ENCODE results near the gene SYT2.
"Not testable (repeated sequence)": the region's sequence is repeated elsewhere in the genome, so short reads cannot be mapped to it uniquely, and the experiment has no call there.

SYT2 gene

DNA sequence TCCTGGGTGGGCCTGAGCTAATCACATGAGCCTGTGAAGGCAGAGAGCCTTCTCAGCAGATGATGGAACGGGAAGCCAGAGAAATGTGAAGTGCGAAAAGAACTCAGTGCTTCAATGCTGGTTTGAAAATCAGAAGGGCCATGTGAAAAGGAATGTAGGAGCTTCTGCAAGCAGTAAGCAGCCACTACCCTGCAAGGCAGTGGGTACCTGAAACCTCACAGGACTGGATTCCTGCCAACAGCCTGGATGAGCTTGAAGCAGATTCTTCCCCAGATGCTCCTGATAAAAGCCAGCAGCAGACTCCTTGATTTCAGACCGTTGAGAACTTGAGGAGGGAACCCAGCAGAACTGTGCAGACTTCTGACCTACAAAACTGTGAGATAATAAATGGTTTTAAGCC lies 158.6 kb downstream of the SYT2 start:
- H3K27ac ChIP-seq = no peak overlapping the region
- TF ChIP-seq, protein P1, sequence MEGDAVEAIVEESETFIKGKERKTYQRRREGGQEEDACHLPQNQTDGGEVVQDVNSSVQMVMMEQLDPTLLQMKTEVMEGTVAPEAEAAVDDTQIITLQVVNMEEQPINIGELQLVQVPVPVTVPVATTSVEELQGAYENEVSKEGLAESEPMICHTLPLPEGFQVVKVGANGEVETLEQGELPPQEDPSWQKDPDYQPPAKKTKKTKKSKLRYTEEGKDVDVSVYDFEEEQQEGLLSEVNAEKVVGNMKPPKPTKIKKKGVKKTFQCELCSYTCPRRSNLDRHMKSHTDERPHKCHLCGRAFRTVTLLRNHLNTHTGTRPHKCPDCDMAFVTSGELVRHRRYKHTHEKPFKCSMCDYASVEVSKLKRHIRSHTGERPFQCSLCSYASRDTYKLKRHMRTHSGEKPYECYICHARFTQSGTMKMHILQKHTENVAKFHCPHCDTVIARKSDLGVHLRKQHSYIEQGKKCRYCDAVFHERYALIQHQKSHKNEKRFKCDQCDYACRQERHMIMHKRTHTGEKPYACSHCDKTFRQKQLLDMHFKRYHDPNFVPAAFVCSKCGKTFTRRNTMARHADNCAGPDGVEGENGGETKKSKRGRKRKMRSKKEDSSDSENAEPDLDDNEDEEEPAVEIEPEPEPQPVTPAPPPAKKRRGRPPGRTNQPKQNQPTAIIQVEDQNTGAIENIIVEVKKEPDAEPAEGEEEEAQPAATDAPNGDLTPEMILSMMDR (IDR thresholded peaks at IDR 0.05) = no peak
- no peak for TF ChIP-seq ZFX (IDR thresholded peaks at IDR 0.05; ENCODE audit: borderline replicate concordance)

DNA sequence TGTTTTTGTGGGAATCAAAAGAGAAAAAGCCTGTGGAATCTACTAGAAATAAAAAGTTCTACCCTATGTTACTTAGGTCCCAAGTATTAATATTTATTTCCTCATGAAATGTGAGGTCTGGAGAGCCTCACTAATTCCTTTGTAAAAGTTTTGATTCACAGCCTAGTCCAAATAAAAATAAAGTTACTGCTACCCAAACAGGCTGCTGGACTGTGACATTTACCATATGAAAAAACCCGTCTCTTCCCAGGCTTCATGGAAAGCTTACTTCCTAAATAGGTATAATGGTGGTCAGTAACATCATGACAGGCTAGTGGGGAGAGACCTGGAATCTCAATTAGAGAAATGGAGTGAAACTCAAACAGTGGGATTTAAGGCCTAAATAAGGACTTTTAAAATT lies 160.2 kb downstream of the SYT2 start:
- not testable (repeated sequence) for H3K27ac ChIP-seq

DNA sequence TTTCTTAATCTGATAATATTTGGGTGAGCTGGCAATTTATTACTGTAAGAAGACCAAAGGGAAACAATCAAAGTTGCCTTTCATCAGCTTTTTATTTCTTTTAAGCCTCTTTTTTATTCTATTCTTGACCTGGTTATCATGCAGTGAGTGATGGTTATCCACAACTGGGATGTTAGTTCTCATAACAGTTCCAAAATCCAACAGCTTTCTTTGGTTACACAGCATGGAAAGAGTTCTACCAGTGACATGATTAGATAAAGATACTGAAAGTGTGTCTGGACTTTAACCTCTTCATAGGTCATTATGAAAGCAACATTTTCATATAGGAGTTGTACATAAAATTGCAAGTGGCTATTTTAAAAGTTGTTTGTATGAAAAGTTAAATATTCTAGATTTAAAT lies 163.0 kb downstream of the SYT2 start:
- no peak overlapping the region for H3K27ac ChIP-seq

DNA sequence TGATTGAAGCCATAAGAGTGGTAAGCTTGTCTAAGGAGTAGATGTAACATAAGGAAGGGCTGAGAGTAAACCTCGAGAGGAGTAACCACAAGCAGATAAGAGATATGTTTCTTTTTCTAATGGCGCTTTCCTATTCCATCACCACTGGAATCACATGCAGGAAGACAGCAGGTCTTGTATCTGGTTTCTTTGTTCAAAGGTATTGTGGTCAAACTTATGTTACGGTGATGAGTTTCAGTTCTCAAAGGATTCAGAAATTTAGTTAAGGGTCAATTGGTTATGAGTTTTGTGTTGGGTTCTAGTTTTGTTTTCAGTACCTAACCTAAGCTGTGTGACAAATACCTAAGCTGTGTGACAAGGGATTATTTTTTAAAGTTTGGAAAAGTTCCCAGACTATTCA lies 163.5 kb downstream of the SYT2 start:
- H3K27ac ChIP-seq = not testable (repeated sequence)

More for the DNA sequence above, 163.0 kb downstream of the SYT2 start:
- TF ChIP-seq ZFX (IDR thresholded peaks at IDR 0.05; ENCODE audit: borderline replicate concordance) = no peak
- TF ChIP-seq, protein P1 (IDR thresholded peaks at IDR 0.05) = no peak

DNA sequence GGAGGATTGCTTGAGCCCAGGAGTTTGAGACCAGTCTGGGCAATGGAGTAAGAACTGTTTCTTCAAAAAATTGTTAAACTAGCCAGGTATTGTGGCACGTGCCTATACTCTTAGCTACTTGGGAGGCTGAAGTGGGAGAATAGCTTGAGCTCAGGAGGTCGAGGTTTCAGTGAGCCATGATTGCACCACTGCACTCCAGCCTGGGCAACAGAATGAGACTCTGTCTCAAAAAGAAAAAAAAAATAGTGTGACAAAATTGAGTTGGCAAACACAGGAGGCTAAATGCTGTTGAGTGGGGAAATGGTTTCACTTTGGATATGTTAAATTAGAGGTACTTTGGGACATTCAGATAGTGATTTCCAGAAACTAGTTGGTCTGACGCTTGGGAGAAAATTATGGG lies 163.9 kb downstream of the SYT2 start:
- not testable (repeated sequence) for H3K27ac ChIP-seq

DNA sequence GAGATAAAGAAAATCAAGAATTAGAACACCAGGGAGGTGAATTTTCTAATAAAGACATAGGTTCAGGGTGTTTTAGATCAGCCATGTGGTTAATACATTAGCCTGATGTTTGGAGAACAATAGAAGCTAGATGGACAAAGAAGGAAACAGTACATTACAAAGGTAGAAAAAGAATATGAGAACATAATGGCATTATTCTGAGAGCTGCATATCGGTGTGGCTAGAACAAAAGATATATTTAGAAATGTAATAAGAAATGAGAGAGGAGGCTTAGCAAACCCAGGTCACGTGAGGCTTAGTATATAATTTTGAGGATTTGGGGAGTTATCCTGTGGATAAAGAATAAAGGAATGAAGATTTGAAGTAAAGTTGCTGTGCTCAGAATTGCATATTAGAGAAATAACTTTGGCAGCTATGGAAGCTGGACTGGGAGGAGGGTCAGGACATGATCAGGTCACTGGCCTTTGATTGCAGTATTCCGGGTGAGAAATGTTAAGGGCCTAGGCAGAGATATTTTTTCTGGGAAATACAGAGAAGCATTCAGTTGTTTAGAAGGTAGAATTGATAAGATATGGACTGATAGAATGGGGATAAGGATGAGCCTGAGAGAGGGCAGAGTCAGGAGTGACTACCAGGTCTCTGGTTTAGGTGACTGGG lies 164.5 kb downstream of the SYT2 start:
- H3K27ac ChIP-seq = not testable (repeated sequence)

DNA sequence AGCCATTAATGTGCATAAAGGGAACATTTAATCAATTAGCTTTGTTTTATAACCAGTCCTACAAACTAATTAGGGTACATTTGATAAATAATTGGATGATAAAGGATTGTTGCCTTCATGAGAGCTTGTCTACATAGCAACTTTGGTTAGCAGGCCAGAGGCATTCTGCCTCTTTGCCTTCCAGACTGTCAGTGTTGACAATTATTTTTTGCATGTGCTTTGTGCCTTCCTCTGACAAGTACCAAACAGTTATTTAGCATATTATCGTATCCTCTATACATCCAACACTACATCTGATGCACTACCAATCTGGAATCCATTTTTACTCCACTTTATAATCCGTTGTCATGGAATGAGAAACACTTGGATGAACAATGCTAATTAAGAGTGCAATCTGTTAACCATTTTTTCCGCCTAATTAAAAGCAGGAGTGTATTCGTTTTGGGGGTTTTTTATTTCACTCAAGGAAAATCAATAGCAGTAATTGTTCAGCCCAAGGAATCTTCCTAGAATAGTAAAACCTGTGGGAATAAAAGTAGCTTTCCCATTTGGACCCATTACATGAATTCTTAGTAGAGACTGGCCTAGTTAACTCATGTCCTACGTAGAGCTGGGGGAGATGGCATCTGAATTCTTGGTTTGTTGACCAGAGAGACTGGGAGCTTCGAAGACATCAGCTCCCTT lies 165.3 kb downstream of the SYT2 start:
- H3K27ac ChIP-seq = not testable (repeated sequence)

DNA sequence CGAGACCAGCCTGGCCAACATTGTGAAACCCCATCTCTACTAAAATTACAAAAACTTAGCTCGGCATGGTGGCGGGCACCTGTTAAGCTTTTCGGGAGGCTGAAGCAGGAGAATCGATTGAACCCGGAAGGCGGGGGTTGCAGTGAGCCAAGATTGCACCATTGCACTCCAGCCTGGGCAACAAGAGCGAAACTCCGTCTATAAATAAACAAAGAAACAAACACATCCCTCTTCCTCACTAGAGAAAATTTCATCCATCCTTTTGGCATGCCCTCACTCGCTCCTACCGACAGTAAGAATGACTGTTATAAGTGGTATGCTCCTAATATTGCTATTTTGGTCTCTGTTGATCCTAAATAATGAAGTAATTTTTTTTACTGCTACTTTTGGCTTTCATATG lies 166.7 kb downstream of the SYT2 start:
- not testable (repeated sequence) for H3K27ac ChIP-seq

DNA sequence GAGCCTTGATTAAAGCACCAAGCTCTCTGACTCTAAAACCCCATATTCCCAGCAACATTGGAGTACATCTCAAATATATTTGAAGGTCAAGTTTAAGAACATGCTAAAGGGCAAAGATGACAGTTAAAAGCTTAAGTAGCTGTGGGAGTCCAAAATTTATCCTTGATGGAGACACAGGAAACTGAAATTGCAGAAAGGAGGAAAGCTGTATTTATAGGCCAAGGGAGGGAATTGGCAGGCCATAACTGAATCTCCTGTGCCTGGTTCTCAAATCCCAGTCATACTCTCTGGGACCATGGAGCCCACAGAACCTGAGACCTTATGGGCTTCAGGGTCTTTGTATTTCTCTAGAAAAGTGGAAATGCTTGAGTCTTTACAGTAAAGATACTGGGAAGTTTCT lies 167.8 kb downstream of the SYT2 start:
- not testable (repeated sequence) for H3K27ac ChIP-seq

DNA sequence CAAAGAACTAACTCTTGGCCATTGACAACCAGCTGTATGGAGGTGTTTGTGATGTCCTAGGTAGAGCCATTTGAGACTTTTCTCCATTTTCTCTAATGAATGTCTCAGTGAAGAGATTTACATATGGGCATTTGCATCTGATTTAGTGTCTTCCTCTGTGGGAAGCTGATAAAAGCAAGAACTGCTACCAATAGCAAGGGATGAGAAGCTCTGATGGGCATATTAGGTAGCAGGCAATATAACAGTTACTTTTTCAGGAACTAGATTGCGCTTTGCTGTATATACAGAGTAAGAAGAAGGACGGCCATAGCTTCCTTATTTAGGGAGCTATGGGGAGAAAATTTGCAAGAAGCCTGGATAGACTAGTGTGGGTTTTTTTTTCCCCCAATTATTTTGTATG lies 169.4 kb downstream of the SYT2 start:
- not testable (repeated sequence) for H3K27ac ChIP-seq
